IPS-15b (cell line): ENCODE data around the gene SCYL3.
"Not testable (repeated sequence)": the region's sequence is repeated elsewhere in the genome, so short reads cannot be mapped to it uniquely, and the experiment has no call there.

Experiments
- H3K27me3 ChIP-seq: one replicate; pipeline ENCODE4 v1.6.1; 2013; ENCODE audit warnings: low read length; ENCODE audit not compliant: control insufficient read depth, insufficient read depth
- H3K36me3 ChIP-seq: one replicate; pipeline ENCODE4 v1.6.1; 2013; ENCODE audit warnings: low read length; ENCODE audit not compliant: control insufficient read depth, insufficient read depth
- H3K4me1 ChIP-seq: one replicate; pipeline ENCODE4 v1.6.1; 2013; ENCODE audit warnings: mild to moderate bottlenecking, low read length; ENCODE audit not compliant: control insufficient read depth, insufficient read depth
- H3K4me3 ChIP-seq: one replicate; pipeline ENCODE4 v1.5.1; 2013; ENCODE audit warnings: low read depth, low read length
- H3K9ac ChIP-seq: one replicate; pipeline ENCODE4 v1.6.1; 2013; ENCODE audit warnings: low read depth, mild to moderate bottlenecking, low read length
- H3K9me3 ChIP-seq: one replicate; pipeline ENCODE4 v1.6.1; 2013; ENCODE audit warnings: mild to moderate bottlenecking, low read length; ENCODE audit not compliant: control insufficient read depth, insufficient read depth

SCYL3 gene

DNA sequence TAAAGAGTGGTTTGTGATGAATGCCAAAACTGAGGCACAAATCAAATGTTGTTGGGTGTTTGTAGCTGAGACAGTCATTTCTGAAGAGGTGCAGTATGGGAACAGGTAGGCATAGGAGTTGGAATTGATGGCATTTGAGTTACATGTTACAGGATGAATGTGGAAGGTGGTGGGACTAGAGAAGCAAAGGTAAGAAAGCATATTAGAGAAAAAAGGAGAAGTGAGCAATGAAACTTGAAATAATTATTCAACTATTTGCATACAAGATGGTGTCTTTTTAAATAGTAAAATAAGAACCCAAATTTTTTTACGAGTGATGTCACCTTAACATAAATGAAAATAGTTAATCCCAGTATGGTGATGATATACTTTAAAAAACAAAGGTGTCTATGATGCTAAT lies 58.8 kb downstream of the SCYL3 start:
- Histone ChIP-seq H3K9ac (no peak overlapping the region), H3K36me3 (peaks cover 1% of the 10 kb centered on the region), H3K4me1 (no peaks in the 10 kb centered on the region), H3K27me3 (no peaks in the 10 kb centered on the region), H3K9me3 (no peaks in the 10 kb centered on the region), H3K4me3 (no peak overlapping the region)

DNA sequence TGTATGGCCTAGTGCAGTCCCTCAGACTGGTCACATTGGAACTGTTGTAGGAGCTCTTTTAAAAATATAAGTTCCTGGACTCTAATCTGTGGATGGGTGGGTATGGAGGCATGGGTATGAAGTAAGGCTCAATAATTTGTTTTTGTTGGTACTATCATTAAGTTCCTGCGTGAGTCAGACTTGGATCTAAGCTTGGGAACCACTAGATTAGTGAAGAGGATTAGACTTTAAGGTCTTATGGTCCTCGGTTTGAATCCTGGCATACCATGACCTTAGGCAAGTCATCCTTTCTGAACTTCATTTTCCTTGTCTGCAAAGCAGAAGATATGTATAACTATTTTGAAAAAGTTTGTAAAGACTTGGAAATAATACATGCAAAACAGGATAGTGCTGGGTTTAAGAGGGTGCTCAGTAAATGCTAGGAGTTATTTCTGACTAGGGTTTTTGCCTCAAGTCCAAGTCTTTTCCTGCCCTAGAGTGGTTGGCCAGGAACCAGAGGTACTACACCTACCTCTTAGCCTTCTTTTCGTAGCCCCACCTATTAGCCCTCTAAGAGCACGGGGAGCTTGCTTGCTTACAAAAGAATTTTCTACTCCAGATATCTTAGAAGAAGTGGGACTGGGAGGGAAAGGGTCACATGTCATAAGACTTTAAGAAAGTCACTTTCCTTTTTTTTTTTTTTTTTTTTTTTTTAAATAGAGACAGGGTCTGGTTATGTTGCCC lies 60.4 kb downstream of the SCYL3 start:
- Histone ChIP-seq H3K27me3 (no peaks in the 10 kb centered on the region), H3K36me3 (peaks cover 2% of the 10 kb centered on the region), H3K9me3 (no peaks in the 10 kb centered on the region), H3K9ac (no peak overlapping the region), H3K4me3 (no peak overlapping the region), H3K4me1 (no peaks in the 10 kb centered on the region)

DNA sequence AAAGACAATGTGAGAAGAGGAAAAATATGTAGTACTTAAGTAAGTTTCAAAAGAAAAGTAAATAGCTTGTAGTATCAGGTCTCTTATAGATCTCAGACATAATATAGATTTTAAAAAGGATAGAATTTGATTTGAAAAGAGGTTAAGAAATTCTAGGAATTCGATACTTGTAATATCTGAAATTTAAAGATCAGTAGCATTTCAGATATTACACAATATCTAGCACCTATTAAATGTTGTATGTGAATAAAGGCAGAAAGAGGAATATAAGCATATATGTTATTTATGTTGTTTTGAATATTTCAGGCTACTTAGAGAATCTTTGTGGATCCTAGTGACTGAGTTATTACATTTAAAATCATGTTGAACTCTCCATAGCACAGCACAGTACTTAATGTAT lies 64.0 kb downstream of the SCYL3 start:
- H3K27me3 ChIP-seq, result no peaks in the 10 kb centered on the region
- H3K4me1 ChIP-seq, result no peaks in the 10 kb centered on the region
- H3K36me3 ChIP-seq, result peaks cover 6% of the 10 kb centered on the region
- no peak overlapping the region for H3K9ac ChIP-seq
- H3K4me3 ChIP-seq, result no peak overlapping the region
- no peaks in the 10 kb centered on the region for H3K9me3 ChIP-seq

DNA sequence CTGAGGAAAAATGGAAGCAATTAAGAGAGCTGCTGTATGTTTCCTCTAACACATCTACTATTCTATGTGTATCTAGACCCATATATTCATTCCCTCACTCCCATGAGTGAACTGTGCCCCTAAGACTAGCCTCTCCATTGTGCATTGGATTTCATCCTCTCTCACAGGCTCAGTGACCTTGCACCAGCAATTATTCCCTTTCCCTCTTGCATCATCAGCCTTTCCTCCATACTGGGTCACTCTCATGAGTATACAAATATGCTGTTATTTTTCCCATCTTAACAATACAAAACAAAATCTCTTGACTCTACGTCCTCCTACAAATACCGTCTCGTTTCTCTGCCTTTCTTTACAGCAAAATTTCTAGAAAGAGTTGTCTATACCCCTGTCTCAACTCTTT lies 69.5 kb downstream of the SCYL3 start:
- peaks cover 15% of the 10 kb centered on the region for H3K36me3 ChIP-seq
- no peaks in the 10 kb centered on the region for H3K9me3 ChIP-seq
- H3K4me1 ChIP-seq, result no peaks in the 10 kb centered on the region

DNA sequence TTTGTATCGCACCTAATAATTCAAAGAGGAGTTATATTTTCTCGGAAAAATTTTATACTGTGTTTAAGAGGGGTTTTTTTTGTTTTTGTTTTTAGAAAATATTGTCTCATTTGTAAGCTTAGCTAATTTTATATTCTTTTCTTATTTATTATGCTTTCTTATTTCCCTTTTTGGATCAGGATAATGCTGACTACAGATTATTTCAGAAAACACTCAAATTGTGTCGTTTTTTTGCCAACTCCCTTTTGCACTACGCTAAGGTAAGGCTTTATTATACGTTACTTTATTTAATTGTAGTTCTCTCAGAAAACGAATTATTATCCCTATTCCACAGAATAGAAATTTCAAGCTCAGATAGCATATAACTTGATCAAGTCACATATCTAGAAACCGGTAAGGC lies 72.2 kb downstream of the SCYL3 start:
- no peak overlapping the region for H3K4me3 ChIP-seq
- no peaks in the 10 kb centered on the region for H3K9me3 ChIP-seq
- H3K9ac ChIP-seq, result no peak overlapping the region
- H3K27me3 ChIP-seq, result no peaks in the 10 kb centered on the region
- H3K4me1 ChIP-seq, result no peaks in the 10 kb centered on the region
- peaks cover 14% of the 10 kb centered on the region for H3K36me3 ChIP-seq

More for the DNA sequence above, 69.5 kb downstream of the SCYL3 start:
- no peak overlapping the region for H3K9ac ChIP-seq
- H3K4me3 ChIP-seq, result no peak overlapping the region
- no peaks in the 10 kb centered on the region for H3K27me3 ChIP-seq

DNA sequence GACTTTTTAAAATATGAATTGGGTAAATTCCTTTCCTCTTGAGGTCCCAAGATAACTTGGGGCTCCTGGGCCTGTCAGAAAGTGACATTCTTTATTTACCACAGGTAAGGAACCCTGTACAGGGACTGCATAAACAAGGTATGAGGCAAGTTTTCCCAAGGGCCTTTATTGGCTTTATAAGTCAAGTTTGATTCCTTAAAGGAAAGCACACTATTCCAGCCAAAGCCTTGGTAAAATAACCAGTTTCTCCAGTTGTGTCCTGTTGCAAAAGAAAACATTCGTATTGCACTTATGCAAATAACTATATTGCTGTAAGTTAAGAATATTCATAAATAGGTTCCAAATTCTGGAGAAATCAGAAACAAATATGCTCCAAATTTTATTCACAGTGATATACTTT lies 77.1 kb downstream of the SCYL3 start:
- Histone ChIP-seq H3K9ac (no peak overlapping the region), H3K4me1 (no peaks in the 10 kb centered on the region), H3K27me3 (no peaks in the 10 kb centered on the region), H3K9me3 (no peaks in the 10 kb centered on the region), H3K4me3 (no peak overlapping the region), H3K36me3 (peaks cover 3% of the 10 kb centered on the region)

DNA sequence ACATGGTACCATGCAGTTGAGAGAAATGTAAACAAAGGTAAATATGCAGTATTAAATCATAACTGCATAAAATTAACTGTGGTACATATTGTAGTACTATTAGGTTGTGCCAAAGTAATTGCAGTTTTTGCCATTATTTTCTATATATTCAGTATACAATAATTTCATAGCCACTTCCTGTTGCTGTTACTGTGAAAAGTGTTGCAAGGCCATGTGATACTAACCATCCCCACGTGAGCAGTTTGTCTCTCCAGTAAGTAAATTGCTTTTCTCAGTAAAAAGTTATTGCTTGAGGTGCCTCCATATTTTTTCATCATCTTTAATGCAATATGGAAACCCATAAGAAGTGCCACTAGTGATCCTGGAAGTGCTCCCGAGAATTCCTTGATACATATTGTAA lies 79.4 kb downstream of the SCYL3 start:
- no peaks in the 10 kb centered on the region for H3K4me1 ChIP-seq
- H3K36me3 ChIP-seq, result peaks cover 2% of the 10 kb centered on the region
- no peaks in the 10 kb centered on the region for H3K27me3 ChIP-seq
- no peak overlapping the region for H3K9ac ChIP-seq
- no peaks in the 10 kb centered on the region for H3K9me3 ChIP-seq
- no peak overlapping the region for H3K4me3 ChIP-seq

DNA sequence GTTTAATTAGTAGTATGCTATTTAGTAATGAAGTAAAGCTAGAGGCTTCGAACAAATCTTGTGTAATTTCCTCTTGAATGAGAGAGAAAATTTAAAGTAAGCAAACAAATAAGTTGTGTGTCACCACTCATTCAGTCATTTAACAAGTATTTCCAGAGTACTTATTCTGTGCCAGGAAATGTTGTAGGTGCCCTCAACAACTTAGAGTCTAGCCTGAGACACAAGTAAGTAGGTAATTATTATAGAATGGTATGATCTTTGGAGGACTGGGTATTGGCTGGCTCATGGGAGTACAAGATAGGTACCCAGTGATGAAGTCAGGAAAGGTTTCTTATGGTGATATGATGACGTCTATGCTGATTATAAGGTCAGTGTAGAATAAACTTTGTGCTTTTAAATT lies 81.6 kb downstream of the SCYL3 start:
- no peak overlapping the region for H3K4me3 ChIP-seq
- H3K36me3 ChIP-seq, result no peaks in the 10 kb centered on the region
- H3K9me3 ChIP-seq, result no peaks in the 10 kb centered on the region
- no peaks in the 10 kb centered on the region for H3K4me1 ChIP-seq
- H3K27me3 ChIP-seq, result no peaks in the 10 kb centered on the region
- no peak overlapping the region for H3K9ac ChIP-seq

DNA sequence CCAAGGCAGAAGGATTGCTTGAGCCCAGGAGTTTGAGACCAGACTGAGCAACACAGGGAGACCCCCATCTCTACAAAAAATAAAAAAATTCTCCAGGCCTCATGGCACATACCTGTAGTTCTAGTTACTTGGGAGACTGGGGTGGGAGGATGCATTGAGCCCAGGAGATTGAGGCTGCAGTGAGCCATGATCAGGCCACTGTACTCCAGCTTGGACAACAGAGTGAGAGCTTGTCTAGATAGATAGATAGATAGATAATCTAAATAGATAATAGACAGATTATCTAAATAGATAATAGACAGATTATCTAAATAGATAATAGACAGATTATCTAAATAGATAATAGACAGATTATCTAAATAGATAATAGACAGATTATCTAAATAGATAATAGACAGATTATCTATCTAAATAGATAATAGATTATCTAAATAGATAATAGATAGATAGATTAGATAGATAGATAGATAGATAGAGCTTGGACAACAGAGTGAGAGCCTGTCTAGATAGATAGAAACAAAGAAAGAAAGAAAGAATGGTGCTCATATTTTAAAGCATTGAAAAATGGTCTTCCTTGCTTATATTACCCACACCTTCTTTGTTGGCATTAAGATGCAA lies 82.2 kb downstream of the SCYL3 start:
- H3K27me3 ChIP-seq, H3K4me1 ChIP-seq, H3K36me3 ChIP-seq, H3K9ac ChIP-seq, H3K4me3 ChIP-seq, H3K9me3 ChIP-seq: not testable (repeated sequence)

DNA sequence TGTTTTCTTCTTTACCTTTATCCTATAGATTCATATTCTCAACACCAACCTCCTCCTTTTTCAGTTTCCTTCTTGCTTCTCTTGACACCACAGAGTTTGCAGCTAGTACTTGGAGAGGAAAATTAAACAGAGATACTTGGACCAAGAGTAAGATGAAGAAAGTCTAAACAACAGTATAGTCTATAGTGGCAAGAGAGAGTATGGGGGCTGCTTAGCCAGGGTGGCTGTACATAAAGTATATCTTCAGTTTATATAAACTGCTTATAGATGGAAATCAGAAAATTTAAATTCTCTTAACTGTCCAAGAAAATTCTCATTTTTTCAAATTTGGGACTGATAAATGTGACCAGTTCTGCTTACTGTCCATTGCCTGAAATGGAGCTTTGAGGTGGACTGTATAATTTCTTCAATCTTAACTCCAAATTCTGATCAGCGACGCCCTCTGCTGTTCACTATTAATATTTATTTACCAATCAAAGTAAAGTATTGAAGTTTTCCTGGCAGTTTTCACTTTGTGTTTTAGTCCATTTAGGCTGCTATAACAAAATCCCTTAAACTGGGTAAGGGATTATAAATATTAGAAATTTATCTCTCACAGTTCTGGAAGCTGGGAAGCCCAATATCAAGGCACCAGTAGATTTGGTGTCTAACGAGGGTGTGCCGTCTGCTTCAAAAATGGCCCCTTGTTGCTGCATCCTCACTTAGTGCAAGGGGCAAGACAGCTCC lies 84.2 kb downstream of the SCYL3 start:
- Histone ChIP-seq H3K4me1 (no peaks in the 10 kb centered on the region), H3K36me3 (no peaks in the 10 kb centered on the region), H3K9ac (no peak overlapping the region), H3K4me3 (no peak overlapping the region), H3K9me3 (no peaks in the 10 kb centered on the region), H3K27me3 (no peaks in the 10 kb centered on the region)

DNA sequence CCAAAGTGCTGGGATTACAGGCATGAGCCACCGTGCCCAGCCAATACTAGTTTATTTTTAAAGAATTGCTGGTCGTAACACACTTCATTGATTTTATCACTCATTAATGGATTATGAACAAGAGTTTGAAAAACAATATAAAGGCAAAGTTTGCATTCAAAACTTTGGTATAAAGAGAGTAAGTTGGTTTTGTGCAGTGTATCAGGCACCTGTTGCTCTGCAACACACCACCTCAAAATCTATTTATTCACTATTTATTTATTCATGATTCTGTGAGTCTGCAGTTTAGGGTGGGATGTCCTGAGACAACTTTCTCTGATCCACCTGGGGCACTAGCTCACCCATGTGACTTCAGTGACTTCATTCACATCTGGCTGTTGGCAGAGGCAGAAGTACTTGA lies 88.8 kb downstream of the SCYL3 start:
- Histone ChIP-seq H3K36me3 (no peaks in the 10 kb centered on the region), H3K9me3 (no peaks in the 10 kb centered on the region), H3K4me1 (no peaks in the 10 kb centered on the region), H3K4me3 (no peak overlapping the region), H3K9ac (no peak overlapping the region), H3K27me3 (no peaks in the 10 kb centered on the region)

DNA sequence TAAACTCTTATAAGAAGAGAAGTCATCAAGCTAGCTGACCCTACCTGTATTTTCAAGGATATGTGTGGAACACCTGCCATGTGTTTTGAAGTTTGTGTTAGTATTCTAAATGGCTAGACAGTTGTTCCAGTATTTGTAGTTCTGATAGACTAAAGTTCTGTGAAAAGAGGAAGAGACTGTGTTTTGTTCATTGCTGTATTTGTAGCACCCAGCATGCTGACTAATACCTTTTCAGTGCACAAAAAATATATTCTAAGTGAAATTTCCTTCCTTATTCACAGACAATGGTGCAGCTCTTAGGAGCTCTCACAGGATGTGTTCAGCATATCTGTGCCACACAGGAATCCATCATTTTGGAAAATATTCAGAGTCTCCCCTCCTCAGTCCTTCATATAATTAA lies 90.8 kb downstream of the SCYL3 start:
- Histone ChIP-seq H3K4me1 (no peaks in the 10 kb centered on the region), H3K9me3 (no peaks in the 10 kb centered on the region), H3K36me3 (no peaks in the 10 kb centered on the region)

More for the DNA sequence above, 90.8 kb downstream of the SCYL3 start:
- H3K4me3 ChIP-seq, result no peak overlapping the region
- no peaks in the 10 kb centered on the region for H3K27me3 ChIP-seq
- no peak overlapping the region for H3K9ac ChIP-seq
